HPDE6-E6E7 (cell line): Measurements from ENCODE around the gene OTULIN.
A peak's percentile ranks its signal among the peaks of the same experiment; 100 is the strongest.

Source experiments
- DNase-seq: peaks from one replicate; pipeline ENCODE4 v3.0.0; 2011; ENCODE audit warnings: missing footprints; ENCODE audit errors: extremely low spot score

The OTULIN gene

GRCh38 chr5:14696851-14697250 lies 32.3 kb downstream of the OTULIN start:
- DNase-seq: no peak

- DNase-seq: no peak
Measured at GRCh38 chr5:14698495-14698894, 34.0 kb downstream of the OTULIN start.

- no peak for DNase-seq
Measured at GRCh38 chr5:14699159-14699558, 34.6 kb downstream of the OTULIN start.

- DNase-seq: no peak
Measured at GRCh38 chr5:14699807-14700400, 35.4 kb downstream of the OTULIN start.

GRCh38 chr5:14700478-14701436 lies 36.2 kb downstream of the OTULIN start:
- DNase-seq: no peak

GRCh38 chr5:14701556-14701955 lies 37.0 kb downstream of the OTULIN start:
- no peak for DNase-seq

GRCh38 chr5:14702238-14702839 lies 37.8 kb downstream of the OTULIN start:
- DNase-seq: no peak

GRCh38 chr5:14705556-14705955 lies 41.0 kb downstream of the OTULIN start:
- no peak for DNase-seq

GRCh38 chr5:14706615-14707021 lies 42.1 kb downstream of the OTULIN start:
- DNase-seq: no peak

GRCh38 chr5:14707811-14708390 lies 43.4 kb downstream of the OTULIN start:
- no peak for DNase-seq

- DNase-seq: no peak
Measured at GRCh38 chr5:14708551-14708950, 44.0 kb downstream of the OTULIN start.

- DNase-seq: no peak
Measured at GRCh38 chr5:14710313-14710994, 45.9 kb downstream of the OTULIN start.

GRCh38 chr5:14712131-14712530 lies 47.6 kb downstream of the OTULIN start:
- no peak for DNase-seq

GRCh38 chr5:14712666-14713065 lies 48.1 kb downstream of the OTULIN start:
- no peak for DNase-seq

- no peak for DNase-seq
Measured at GRCh38 chr5:14713476-14714390, 49.2 kb downstream of the OTULIN start.

GRCh38 chr5:14714706-14715105 lies 50.2 kb downstream of the OTULIN start:
- DNase-seq: peak; percentile 33

GRCh38 chr5:14715481-14715880 lies 51.0 kb downstream of the OTULIN start:
- DNase-seq: no peak

- DNase-seq: no peak
Measured at GRCh38 chr5:14716755-14717752, 52.5 kb downstream of the OTULIN start.

GRCh38 chr5:14718778-14719177 lies 54.3 kb downstream of the OTULIN start:
- DNase-seq: no peak
